Neuronal stem cell (in vitro differentiated cells): ENCODE measurements around the gene SLC44A3.
A peak's percentile ranks its signal among the peaks of the same experiment; 100 is the strongest.

Experiments
- DNase-seq: peaks from one replicate; pipeline ENCODE4 v3.0.0-alpha.2; 2013; ENCODE audit warnings: low spot score
- H2AFZ ChIP-seq: one replicate; pipeline ENCODE4 v1.6.1; 2013; ENCODE audit warnings: mild to moderate bottlenecking, low read length, inconsistent platforms
- H2AK5ac ChIP-seq: 2 replicates; pipeline ENCODE4 v1.6.1; 2013; ENCODE audit warnings: low read depth, mild to moderate bottlenecking, inconsistent platforms, low read length, moderate library complexity, mixed read lengths
- H2BK120ac ChIP-seq: 2 replicates; pipeline ENCODE4 v1.6.1; 2013; ENCODE audit warnings: low read depth, mild to moderate bottlenecking, inconsistent platforms, low read length, moderate library complexity, mixed read lengths
- H2BK12ac ChIP-seq: one replicate; pipeline ENCODE4 v1.6.1; 2013; ENCODE audit warnings: low read length, inconsistent platforms
- H2BK15ac ChIP-seq: 2 replicates; pipeline ENCODE4 v1.6.1; 2013; ENCODE audit warnings: mild to moderate bottlenecking, low read length, inconsistent platforms, mixed read lengths
- H2BK5ac ChIP-seq: one replicate; pipeline ENCODE4 v1.6.1; 2013; ENCODE audit warnings: inconsistent platforms, mild to moderate bottlenecking, low read length, moderate library complexity
- H3K14ac ChIP-seq: one replicate; pipeline ENCODE4 v1.6.1; 2013; ENCODE audit warnings: low read length, inconsistent platforms
- H3K18ac ChIP-seq: 2 replicates; pipeline ENCODE4 v1.6.1; 2013; ENCODE audit warnings: low read length, inconsistent platforms
- H3K23ac ChIP-seq: 2 replicates; pipeline ENCODE4 v1.6.1; 2013; ENCODE audit warnings: low read depth, mild to moderate bottlenecking, mixed read lengths, low read length, inconsistent platforms; ENCODE audit not compliant: poor library complexity
- H3K27ac ChIP-seq: replicated peaks from 3 replicates; pipeline ENCODE4 v1.5.1; 2013; ENCODE audit warnings: low read length, inconsistent platforms
- H3K27me3 ChIP-seq, 3 experiments: 2 replicates each; pipeline ENCODE4 v1.6.1; 2013; ENCODE audit warnings: low read length in 3 of 3, mild to moderate bottlenecking in 2 of 3, inconsistent platforms in 1 of 3, low read depth in 1 of 3, mixed read lengths in 1 of 3, moderate library complexity in 1 of 3; ENCODE audit not compliant: control insufficient read depth in 3 of 3, insufficient read depth in 3 of 3
- H3K36me3 ChIP-seq, 2 donors: replicated peaks in 1 of 2; 2 replicates each; pipeline ENCODE4 v1.6.1; 2013; ENCODE audit warnings: low read length in 2 of 2; ENCODE audit not compliant: control insufficient read depth in 2 of 2, insufficient read depth in 2 of 2
- H3K4ac ChIP-seq: 2 replicates; pipeline ENCODE4 v1.6.1; 2013; ENCODE audit warnings: inconsistent platforms, mild to moderate bottlenecking, low read length, moderate library complexity
- H3K4me1 ChIP-seq, 2 donors: 1 replicate in 1 of 2; 2 replicates in 1 of 2; pipeline ENCODE4 v1.6.1; 2013; ENCODE audit warnings: low read length in 2 of 2, low read depth in 1 of 2; ENCODE audit not compliant: control insufficient read depth in 2 of 2, insufficient read depth in 1 of 2
- H3K4me2 ChIP-seq: one replicate; pipeline ENCODE4 v1.6.1; 2013; ENCODE audit warnings: mild to moderate bottlenecking, low read length, inconsistent platforms; ENCODE audit not compliant: insufficient read depth, poor library complexity, severe bottlenecking
- H3K4me3 ChIP-seq, 2 donors: 2 replicates each; pipeline ENCODE4 v1.5.1; 2013; ENCODE audit warnings: low read length in 2 of 2, mild to moderate bottlenecking in 2 of 2, inconsistent platforms in 1 of 2, moderate library complexity in 1 of 2
- H3K79me1 ChIP-seq: one replicate; pipeline ENCODE4 v1.6.1; 2013; ENCODE audit warnings: low read depth, mild to moderate bottlenecking, inconsistent platforms, low read length, moderate library complexity
- H3K9ac ChIP-seq: one replicate; pipeline ENCODE4 v1.6.1; 2013; ENCODE audit warnings: mild to moderate bottlenecking, low read depth, low read length, inconsistent platforms; ENCODE audit not compliant: poor library complexity
- H3K9me3 ChIP-seq, 2 donors: replicated peaks in 1 of 2; 2 replicates each; pipeline versions ENCODE3 to v1.6.1; 2013; ENCODE audit warnings: low read length in 2 of 2, mild to moderate bottlenecking in 2 of 2, inconsistent platforms in 1 of 2, low read depth in 1 of 2, mixed read lengths in 1 of 2, moderate library complexity in 1 of 2; ENCODE audit not compliant: control insufficient read depth in 2 of 2, insufficient read depth in 1 of 2
- H4K8ac ChIP-seq: one replicate; pipeline ENCODE4 v1.6.1; 2013; ENCODE audit warnings: low read depth, mild to moderate bottlenecking, inconsistent platforms, low read length, moderate library complexity
- H4K91ac ChIP-seq: one replicate; pipeline ENCODE4 v1.6.1; 2013; ENCODE audit warnings: low read length, low read depth, mild to moderate bottlenecking, inconsistent platforms; ENCODE audit not compliant: poor library complexity
- WGBS, 2 donors: extraction: QIAGEN DNeasy Blood & Tissue Kit; methylation state at CpG; one replicate each; pipeline ENCODE4 v1.1.7; 2013; ENCODE audit warnings: missing lambda C conversion rate in 2 of 2, mixed read lengths in 1 of 2; ENCODE audit not compliant: insufficient read length in 2 of 2, insufficient replicate concordance in 1 of 2; ENCODE audit errors: extremely low coverage in 2 of 2; 5-methylcytosine and 5-hydroxymethylcytosine counted together

The SLC44A3 gene

DNA sequence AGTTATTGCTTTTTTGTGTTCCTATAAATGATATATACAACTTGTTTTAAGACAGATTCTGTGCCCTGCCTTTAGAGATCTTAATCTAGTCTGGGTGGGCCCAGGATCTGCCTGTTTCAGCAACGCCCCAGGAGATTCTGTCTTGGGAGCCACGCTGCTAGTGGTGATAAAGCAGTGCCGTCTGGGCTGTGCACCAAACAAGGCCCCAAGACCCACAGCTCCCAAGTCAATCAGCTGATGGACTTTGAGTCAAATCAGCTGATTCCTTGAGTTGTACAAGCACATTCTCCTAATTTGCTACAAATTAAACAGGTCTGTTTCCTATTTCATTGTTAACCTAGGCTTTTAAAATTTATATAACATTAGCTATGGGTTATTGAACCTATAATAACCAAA is 15.7 kb upstream of the SLC44A3 start:
- H2BK15ac ChIP-seq, result no peak overlapping the region
- H3K4me3 ChIP-seq, result no peak overlapping the region
- no peak overlapping the region for H2BK12ac ChIP-seq
- H2BK5ac ChIP-seq, result no peak overlapping the region
- no peak for DNase-seq
- no peak overlapping the region for H3K4me2 ChIP-seq
- H3K4me1 ChIP-seq, result peaks cover 4 to 28% of the 10 kb centered on the region in 2 donors
- no peak overlapping the region for H3K18ac ChIP-seq
- no peaks in the 10 kb centered on the region for H3K9me3 ChIP-seq
- no peak overlapping the region for H4K91ac ChIP-seq
- no peak overlapping the region for H3K23ac ChIP-seq
- H3K9ac ChIP-seq, result no peak overlapping the region
- H3K79me1 ChIP-seq, result no peaks in the 10 kb centered on the region
- no peak overlapping the region for H2BK120ac ChIP-seq
- no CpG with 5 or more reads among the region's 3 CpGs for WGBS, 2 donors
- no peak overlapping the region for H3K27ac ChIP-seq
- no peak overlapping the region for H4K8ac ChIP-seq
- no peak overlapping the region for H2AFZ ChIP-seq
- no peaks in the 10 kb centered on the region for H3K27me3 ChIP-seq
- no peak overlapping the region for H2AK5ac ChIP-seq
- no peaks in the 10 kb centered on the region for H3K36me3 ChIP-seq
- no peak overlapping the region for H3K14ac ChIP-seq
- no peak overlapping the region for H3K4ac ChIP-seq

DNA sequence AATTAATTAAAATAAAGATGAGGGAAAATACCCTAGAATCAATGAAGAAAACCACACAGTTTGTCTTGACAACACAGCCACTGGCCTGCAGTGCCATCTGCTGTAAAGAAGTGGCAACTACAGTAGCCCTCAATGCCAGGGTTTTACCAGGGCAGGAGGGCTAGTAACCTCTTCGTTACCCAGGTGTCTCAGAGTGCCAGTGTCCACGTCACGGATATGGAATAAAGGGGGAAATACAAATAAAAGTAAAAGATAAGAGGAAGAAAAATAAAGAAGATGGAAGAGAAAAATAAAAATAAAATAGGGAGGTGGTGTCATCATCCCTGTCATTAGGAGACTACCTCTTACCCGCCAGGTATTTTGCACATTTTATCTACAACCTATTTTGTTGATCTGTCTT is 14.2 kb upstream of the SLC44A3 start:
- Histone ChIP-seq H3K4me3 (no peak overlapping the region), H2BK12ac (no peak overlapping the region), H4K8ac (no peak overlapping the region), H3K9ac (no peak overlapping the region), H4K91ac (no peak overlapping the region), H3K9me3 (no peaks in the 10 kb centered on the region), H2AFZ (no peak overlapping the region), H3K36me3 (no peaks in the 10 kb centered on the region), H2BK5ac (no peak overlapping the region), H2BK120ac (no peak overlapping the region), H3K18ac (no peak overlapping the region), H3K14ac (no peak overlapping the region), H3K27ac (no peak overlapping the region), H3K4me2 (no peak overlapping the region), H3K4ac (no peak overlapping the region), H3K79me1 (no peaks in the 10 kb centered on the region), H2AK5ac (no peak overlapping the region), H2BK15ac (no peak overlapping the region), H3K23ac (no peak overlapping the region), H3K4me1 (peaks cover 4 to 28% of the 10 kb centered on the region in 2 donors), H3K27me3 (no peaks in the 10 kb centered on the region)
- DNase-seq, result peak; percentile 55
- WGBS, 2 donors, result no CpG with 5 or more reads among the region's 4 CpGs

DNA sequence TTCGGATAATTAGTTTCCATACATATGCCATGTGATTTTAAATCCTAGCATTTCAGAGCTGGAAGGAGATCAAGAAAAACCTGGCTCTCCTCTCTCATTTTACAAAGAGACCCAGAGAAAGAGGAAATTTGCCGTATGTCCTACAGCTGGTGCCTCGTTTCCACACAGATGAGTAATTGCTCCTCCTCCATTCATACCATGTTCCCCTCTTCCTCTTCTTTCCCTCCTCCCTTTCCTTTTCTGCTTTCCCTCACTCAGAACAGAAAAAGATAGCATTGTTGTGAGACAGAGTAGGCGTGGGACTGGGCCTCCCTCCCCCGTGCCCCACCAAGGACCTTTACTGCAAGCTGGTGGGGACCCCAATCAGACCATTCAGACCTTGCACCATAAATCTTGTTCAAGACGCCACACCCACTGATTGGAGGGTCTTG is 13.7 kb upstream of the SLC44A3 start:
- Histone ChIP-seq H2BK12ac (no peak overlapping the region), H2BK120ac (no peak overlapping the region), H3K27me3 (no peaks in the 10 kb centered on the region), H3K4ac (no peak overlapping the region), H3K79me1 (no peaks in the 10 kb centered on the region), H3K14ac (no peak overlapping the region), H3K4me1 (peaks cover 4 to 26% of the 10 kb centered on the region in 2 donors), H3K27ac (no peak overlapping the region), H3K23ac (no peak overlapping the region), H3K9ac (no peak overlapping the region), H2AK5ac (no peak overlapping the region), H3K4me2 (no peak overlapping the region), H2BK5ac (no peak overlapping the region), H3K36me3 (no peaks in the 10 kb centered on the region), H2AFZ (peak overlapping the region; percentile 36), H4K8ac (no peak overlapping the region), H2BK15ac (no peak overlapping the region), H3K4me3 (no peak overlapping the region), H4K91ac (no peak overlapping the region), H3K9me3 (no peaks in the 10 kb centered on the region), H3K18ac (no peak overlapping the region)
- no CpG with 5 or more reads among the region's 6 CpGs for WGBS, 2 donors
- no peak for DNase-seq

DNA sequence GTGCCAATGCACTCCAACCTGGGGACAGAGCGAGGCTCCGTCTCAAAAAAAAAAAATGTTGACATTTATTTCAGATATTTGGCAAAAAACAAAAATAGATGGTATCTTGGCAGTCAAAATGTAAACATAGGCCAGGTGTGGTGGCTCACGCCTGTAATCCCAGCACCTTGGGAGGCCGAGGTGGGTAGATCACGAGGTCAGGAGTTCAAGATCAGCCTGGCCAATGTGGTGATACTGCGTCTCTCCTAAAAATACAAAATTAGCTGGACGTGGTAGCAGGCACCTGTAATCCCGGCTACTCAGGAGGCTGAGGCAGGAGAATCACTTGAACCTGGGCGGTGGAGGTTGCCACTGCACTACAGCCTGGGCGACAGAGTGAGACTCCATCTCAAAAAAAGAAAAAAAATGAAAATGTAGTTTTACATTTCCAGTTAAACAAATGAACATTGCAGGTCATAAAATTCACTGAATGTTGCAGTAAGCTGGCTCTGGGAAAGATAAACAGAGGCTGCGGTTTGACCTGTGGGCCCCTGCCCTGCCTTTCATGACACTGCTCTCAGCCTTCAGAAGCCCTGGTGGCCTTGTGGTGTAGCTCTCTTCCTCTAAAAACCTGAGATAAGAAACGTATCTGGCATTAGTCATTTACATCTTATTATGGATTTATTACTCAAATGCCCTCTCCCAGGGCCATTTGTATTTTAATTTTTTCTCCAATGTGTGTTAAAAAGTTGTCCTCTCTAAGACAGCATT is 12.2 kb upstream of the SLC44A3 start:
- DNase-seq, result no peak
- Histone ChIP-seq H3K4me3 (no peak overlapping the region), H2BK5ac (no peak overlapping the region), H3K27ac (no peak overlapping the region), H2BK120ac (no peak overlapping the region), H3K27me3 (no peaks in the 10 kb centered on the region), H3K18ac (no peak overlapping the region), H3K14ac (no peak overlapping the region), H3K36me3 (no peaks in the 10 kb centered on the region), H2AFZ (no peak overlapping the region), H4K91ac (no peak overlapping the region), H2AK5ac (no peak overlapping the region), H3K4me2 (no peak overlapping the region), H3K23ac (no peak overlapping the region), H4K8ac (no peak overlapping the region), H3K9me3 (peaks cover 0 to 2% of the 10 kb centered on the region in 2 donors), H3K4ac (no peak overlapping the region), H3K79me1 (no peaks in the 10 kb centered on the region), H3K9ac (no peak overlapping the region), H2BK15ac (no peak overlapping the region), H3K4me1 (peaks cover 4 to 14% of the 10 kb centered on the region in 2 donors), H2BK12ac (no peak overlapping the region)
- no CpG with 5 or more reads among the region's 12 CpGs for WGBS, 2 donors
